ENCODE measurements around the gene PDE1A. TPM values are rescaled to one million over a fixed set of nuclear protein-coding genes. Genes with fewer than 3 reads are reported as not detected.

PDE1A gene
- total and polyA plus RNA-seq, 2 of the 4 experiments (the other 2 are of a cell fraction), result 0.24 to 0.90 TPM

GRCh38 chr2:182166841-182167240 lies 260.0 kb downstream of the PDE1A start:
- no peak overlapping the region for H3K23ac ChIP-seq (ENCODE audit: low read depth, low read length)
- no peak overlapping the region for H2BK5ac ChIP-seq (ENCODE audit: low read depth, low read length, poor library complexity, severe bottlenecking)
- H3K4me2 ChIP-seq (ENCODE audit: low read depth, low read length), result no peak overlapping the region
- dilution Hi-C loops (cut with HindIII; ENCODE audit: low sequenced_read_pairs, unreplicated experiment), result no loop called here
- no peak overlapping the region for H3K14ac ChIP-seq (replicated peaks; ENCODE audit: low read depth, low read length)
- H3K27ac ChIP-seq (ENCODE audit: insufficient read depth, low read length), result no peak overlapping the region
- no peak overlapping the region for H2BK120ac ChIP-seq (ENCODE audit: low read depth, low read length)
- no peaks in the 10 kb centered on the region for H3K9me3 ChIP-seq (ENCODE audit: control insufficient read depth, insufficient read depth, low read length)
- H4K5ac ChIP-seq (ENCODE audit: low read depth, low read length), result no peak overlapping the region
- BruUV-seq (replicated peaks), result no TSS peak
- H4K91ac ChIP-seq (ENCODE audit: insufficient read depth, low read depth, low read length), result no peak overlapping the region
- ChIA-PET POLR2A (ENCODE audit: unreplicated experiment) (no interaction called here), CTCF (interaction anchor here (0.8 kb wide), 1 partner anchor 59 kb away, joined by 4 read pairs; no protein-coding TSS in a partner anchor)
- H3K79me1 ChIP-seq (ENCODE audit: low read depth in 1 of 2, low read length in 2 of 2), result no peaks in the 10 kb centered on the region
- H2BK20ac ChIP-seq (ENCODE audit: low read depth, low read length), result no peak overlapping the region
- no peaks in the 10 kb centered on the region for H3K27me3 ChIP-seq (ENCODE audit: control insufficient read depth, insufficient read depth, low read length)
- H3K4me1 ChIP-seq (ENCODE audit: control insufficient read depth, insufficient read depth, low read length), result no peaks in the 10 kb centered on the region
- no peak overlapping the region for H3K4ac ChIP-seq (ENCODE audit: low read depth, low read length)
- no peak for ATAC-seq (ENCODE audit: low read depth)
- DNase-seq, result no peak
- no peak overlapping the region for H2AK5ac ChIP-seq (ENCODE audit: low read depth, low read length)
- H3K9me1 ChIP-seq (ENCODE audit: insufficient read depth, low read length), result no peaks in the 10 kb centered on the region
- H3K9ac ChIP-seq (ENCODE audit: low read depth, low read length), result no peak overlapping the region
- H4K8ac ChIP-seq (ENCODE audit: low read depth in 2 of 2, low read length in 2 of 2), result no peak overlapping the region
- no peak overlapping the region for H3K56ac ChIP-seq (ENCODE audit: extremely low read depth, insufficient read depth, low read length)
- intact Hi-C loops (cut with micrococcal nuclease), result no loop called here
- no peaks in the 10 kb centered on the region for H4K20me1 ChIP-seq (ENCODE audit: insufficient read depth, low read length)
- WGBS, 2 experiments (ENCODE audit: extremely low coverage in 2 of 2, insufficient read length in 1 of 2), result 100% methylated on average over 1 of the region's 2 CpGs; no CpG with 5 or more reads in 1 of the 2 experiments
- H2AFZ ChIP-seq (replicated peaks; ENCODE audit: low read length, poor library complexity), result no peak overlapping the region
- H2BK15ac ChIP-seq (ENCODE audit: low read depth, low read length), result no peak overlapping the region
- no peak overlapping the region for H3K4me3 ChIP-seq (ENCODE audit: insufficient read depth, low read depth, low read length)
- H3K18ac ChIP-seq (ENCODE audit: low read depth, low read length), result no peak overlapping the region
- TF ChIP-seq MAZ (IDR thresholded peaks at IDR 0.05; ENCODE audit: borderline replicate concordance, low read depth, low read length) (no peak), SMC3 (IDR thresholded peaks at IDR 0.05; ENCODE audit: low read depth, low read length) (no peak)
- no peaks in the 10 kb centered on the region for H3K36me3 ChIP-seq (ENCODE audit: control insufficient read depth, insufficient read depth, low read length)
- in situ Hi-C loops (cut with MboI; ENCODE audit: low sequenced_read_pairs), result no loop called here
- H2AK9ac ChIP-seq (replicated peaks; ENCODE audit: low read depth, low read length, poor library complexity), result no peak overlapping the region
